Fibroblast of the aortic adventitia (primary cell): Measurements from ENCODE around the gene FAM186B. TPM values are rescaled to one million over a fixed set of nuclear protein-coding genes. Genes with fewer than 3 reads are reported as not detected.

Experiments
- DNase-seq: peaks from one replicate; pipeline ENCODE4 v3.0.0-alpha.2; 2010; ENCODE audit warnings: low read depth
- H3K4me3 ChIP-seq: 2 replicates; pipeline ENCODE4 v1.5.1; 2011; ENCODE audit warnings: low read depth, mild to moderate bottlenecking, control low read depth, low read length, moderate library complexity
- CTCF ChIP-seq: IDR thresholded peaks from 2 replicates; pipeline ENCODE4 v1.5.1; 2011; ENCODE audit warnings: mild to moderate bottlenecking, low read length, control low read depth, inconsistent platforms; ENCODE audit not compliant: insufficient read depth
- total RNA-seq: library from RNA; depleted of rRNA; stranded (reverse); fragments of >200 nt; gene quantifications from 2 replicates; pipeline ENCODE4 v1.2.3, GENCODE V29; 2012; ENCODE audit warnings: low replicate concordance

FAM186B gene
- total RNA-seq, 1 donor = 0.45 TPM

GRCh38 chr12:49626836-49627235, 21.4 kb upstream of the FAM186B start:
- no peak for TF ChIP-seq CTCF
- no peak overlapping the region for H3K4me3 ChIP-seq
- DNase-seq = no peak

GRCh38 chr12:49626169-49626835, 20.9 kb upstream of the FAM186B start:
- peak; percentile 27 for DNase-seq
- TF ChIP-seq CTCF = peak; percentile 29
- H3K4me3 ChIP-seq = no peak overlapping the region

GRCh38 chr12:49624921-49625577, 19.6 kb upstream of the FAM186B start:
- H3K4me3 ChIP-seq = no peak overlapping the region
- no peak for TF ChIP-seq CTCF
- peak; percentile 18 for DNase-seq

- peak; percentile 74 for DNase-seq
- H3K4me3 ChIP-seq = peak within 1 kb of the TSS; percentile 70
- peak; percentile 48 for TF ChIP-seq CTCF
Observed at GRCh38 chr12:49623142-49623904, 17.9 kb upstream of the FAM186B start, which contains the start of gene PRPF40B. PRPF40B (plus strand) TSS chr12:49623561; CDS start chr12:49623591, 30 bp downstream.

GRCh38 chr12:49622501-49623141, 17.2 kb upstream of the FAM186B start:
- DNase-seq = no peak
- TF ChIP-seq CTCF = no peak

GRCh38 chr12:49621651-49622500, 16.4 kb upstream of the FAM186B start:
- no peak for TF ChIP-seq CTCF
- no peak for DNase-seq
- peak overlapping the region; percentile 70 for H3K4me3 ChIP-seq

More at GRCh38 chr12:49622501-49623141, 17.2 kb upstream of the FAM186B start:
- peak overlapping the region; percentile 70 for H3K4me3 ChIP-seq
